Pancreas (tissue), 10 donors: ENCODE measurements around the gene VASN. TPM values are rescaled to one million over a fixed set of nuclear protein-coding genes. Genes with fewer than 3 reads are reported as not detected.

ENCODE experiments used
- ATAC-seq, 4 donors: fragments of 200-7000 bp; cut with Tn5 transposase; one replicate each; pipeline versions ENCODE4 v1.8.0 to v1.9.1; 2020; ENCODE audit warnings: mild to moderate bottlenecking in 4 of 4, moderate library complexity in 4 of 4
- DNase-seq, 6 donors: peaks; one replicate each; pipeline ENCODE4 v3.0.0-alpha.2; 2020
- FAIRE-seq: peaks from 2 replicates; lab custom pipeline; 2012; peaks lifted over from hg19 to GRCh38; lab: Jason Lieb, UNC
- H3K27ac ChIP-seq, 4 donors: fragments of 200-600 bp; sonication (generic); 1 replicate in 3 of 4; 2 replicates in 1 of 4; pipeline versions ENCODE4 v1.5.0 to v1.8.0; 2020
- H3K27me3 ChIP-seq, 4 donors: fragments of 200-600 bp; one replicate each; pipeline ENCODE4 v1.8.0; 2021
- H3K36me3 ChIP-seq, 3 donors: fragments of 200-600 bp; sonication (generic) in 1 of 3; one replicate each; pipeline versions ENCODE4 v1.5.0 to v1.8.0; 2020 to 2021
- H3K4me1 ChIP-seq, 3 donors: fragments of 200-600 bp; one replicate each; pipeline ENCODE4 v1.8.0; 2021
- H3K4me3 ChIP-seq, 4 donors: fragments of 200-600 bp; sonication (generic) in 2 of 4; one replicate each; pipeline versions ENCODE4 v1.5.0 to v1.8.0; 2020 to 2021
- H3K9me3 ChIP-seq, 4 donors: fragments of 200-600 bp; one replicate each; pipeline ENCODE4 v1.8.0; 2021
- WGBS, 2 donors: extraction: QIAGEN DNeasy Blood & Tissue Kit; methylation state at CpG; one replicate each; pipeline ENCODE4 v1.1.7; 2013; 5-methylcytosine and 5-hydroxymethylcytosine counted together
- intact Hi-C, 3 donors: fragments of 100-400 bp; cut with DNase I; formaldehyde crosslinking; loops; one replicate each; pipeline versions ENCODE4 v1.11.1 to v1.14.2; 2022
- polyA plus RNA-seq, 2 donors: library from polyadenylated mRNA; stranded (reverse); fragments of 200-250 nt; gene quantifications; one replicate each; pipeline ENCODE4 v1.2.3, GENCODE V29; 2013
- total RNA-seq, 6 donors: library from RNA; stranded (reverse); fragmentation: NEBNext Ultra II Directional in 4 of 6; extraction: Animal tissue kit (Norgen Biotek cat#: 25700) in 4 of 6; gene quantifications; one replicate each; pipeline versions ENCODE4 v1.2.1 to v1.2.4, GENCODE V29; 2021 to 2023
- TF ChIP-seq, protein P1 (sequence below), 4 donors: fragments of 200-600 bp; sonication (generic) in 3 of 4; IDR thresholded peaks; one replicate each; pipeline versions ENCODE4 v1.5.0 to v1.8.0; 2021; ENCODE audit warnings: antibody characterized with exemption in 4 of 4
- donor health status: healthy with polysubstance abuse.
- donor health status: DM: no; HTN: no; CAD: no; lungs with moderate emphysema.
- donor health status: DM: no; HTN: no; CAD: no.
- donor health status: control.
- donor health status: control.
- donor health status: Bipolar disorder and iron deficiency.
- donor health status: DM: yes; HTN: yes; CAD: no.
- donor health status: DM: no; HTN: no; CAD: no.
- donor health status: DM: no; HTN: no; CAD: no.
- donor health status: DM: yes; HTN: yes; CAD: no.

Gene VASN
- total and polyA plus RNA-seq, 8 donors: 3.1 to 14.8 (median 8.5) TPM

- Histone ChIP-seq H3K36me3 (peaks cover 0 to 13% (median 0%) of the 10 kb centered on the region in 3 donors), H3K4me3 (no peak overlapping the region), H3K4me1 (no peaks in the 10 kb centered on the region), H3K27ac (no peak overlapping the region), H3K27me3 (no peaks in the 10 kb centered on the region), H3K9me3 (no peaks in the 10 kb centered on the region)
- FAIRE-seq: no peak
- intact Hi-C loops: loop anchor here (10.0 kb wide), 2 partner anchors 123 to 203 kb away; no protein-coding TSS in a partner anchor
- WGBS, 2 donors: 89 to 93% methylated on average over 22 of the region's 22 CpGs
- TF ChIP-seq, protein P1, sequence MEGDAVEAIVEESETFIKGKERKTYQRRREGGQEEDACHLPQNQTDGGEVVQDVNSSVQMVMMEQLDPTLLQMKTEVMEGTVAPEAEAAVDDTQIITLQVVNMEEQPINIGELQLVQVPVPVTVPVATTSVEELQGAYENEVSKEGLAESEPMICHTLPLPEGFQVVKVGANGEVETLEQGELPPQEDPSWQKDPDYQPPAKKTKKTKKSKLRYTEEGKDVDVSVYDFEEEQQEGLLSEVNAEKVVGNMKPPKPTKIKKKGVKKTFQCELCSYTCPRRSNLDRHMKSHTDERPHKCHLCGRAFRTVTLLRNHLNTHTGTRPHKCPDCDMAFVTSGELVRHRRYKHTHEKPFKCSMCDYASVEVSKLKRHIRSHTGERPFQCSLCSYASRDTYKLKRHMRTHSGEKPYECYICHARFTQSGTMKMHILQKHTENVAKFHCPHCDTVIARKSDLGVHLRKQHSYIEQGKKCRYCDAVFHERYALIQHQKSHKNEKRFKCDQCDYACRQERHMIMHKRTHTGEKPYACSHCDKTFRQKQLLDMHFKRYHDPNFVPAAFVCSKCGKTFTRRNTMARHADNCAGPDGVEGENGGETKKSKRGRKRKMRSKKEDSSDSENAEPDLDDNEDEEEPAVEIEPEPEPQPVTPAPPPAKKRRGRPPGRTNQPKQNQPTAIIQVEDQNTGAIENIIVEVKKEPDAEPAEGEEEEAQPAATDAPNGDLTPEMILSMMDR (IDR thresholded peaks at IDR 0.05): no peak
- DNase-seq: peak in 1 of 6 donors; percentile 69
- no peak for ATAC-seq
Observed at GRCh38 chr16:4407543-4408322, 36.1 kb downstream of the VASN start.

DNA sequence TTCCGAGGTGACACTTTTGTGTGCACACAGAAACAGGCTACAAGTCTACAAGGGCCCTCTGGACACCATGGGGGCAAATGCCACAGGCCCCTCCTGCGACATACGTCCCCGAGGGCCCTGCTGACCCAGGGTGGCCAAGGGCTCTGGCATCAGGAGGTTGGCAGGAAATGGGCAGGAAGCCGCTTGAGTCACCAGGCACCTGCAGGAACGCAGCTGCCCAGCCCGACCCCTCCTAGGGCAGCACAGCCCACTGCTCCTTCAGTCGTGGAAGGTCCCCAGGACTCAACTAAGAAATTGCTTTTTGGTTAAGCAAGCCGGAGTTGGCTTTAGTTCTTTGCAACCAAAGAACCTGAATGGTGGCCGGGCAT is 36.7 kb downstream of the VASN start:
- Histone ChIP-seq H3K4me3 (no peak overlapping the region), H3K4me1 (no peaks in the 10 kb centered on the region), H3K36me3 (peaks cover 0 to 13% (median 0%) of the 10 kb centered on the region in 3 donors), H3K9me3 (no peaks in the 10 kb centered on the region), H3K27ac (no peak overlapping the region), H3K27me3 (no peaks in the 10 kb centered on the region)
- 91 to 92% methylated on average over 10 of the region's 10 CpGs for WGBS, 2 donors
- FAIRE-seq: no peak
- DNase-seq: no peak
- intact Hi-C loops: loop anchor here (10.0 kb wide), 2 partner anchors 124 to 204 kb away; no protein-coding TSS in a partner anchor
- no peak for ATAC-seq
- TF ChIP-seq, protein P1 (IDR thresholded peaks at IDR 0.05): no peak

GRCh38 chr16:4409081-4409932 is 37.7 kb downstream of the VASN start:
- 83 to 87% methylated on average over 19 of the region's 19 CpGs for WGBS, 2 donors
- ATAC-seq (peak in 2 of 4 donors; percentile 55 to 62), DNase-seq (no peak), FAIRE-seq (no peak)
- intact Hi-C loops: loop anchor here (10.0 kb wide), 2 partner anchors 125 to 205 kb away; no protein-coding TSS in a partner anchor
- H3K4me1 ChIP-seq: no peaks in the 10 kb centered on the region
- H3K9me3 ChIP-seq: no peaks in the 10 kb centered on the region
- no peaks in the 10 kb centered on the region for H3K27me3 ChIP-seq
- H3K27ac ChIP-seq: no peak overlapping the region
- TF ChIP-seq, protein P1 (IDR thresholded peaks at IDR 0.05): no peak
- H3K4me3 ChIP-seq: no peak overlapping the region
- H3K36me3 ChIP-seq: peaks cover 0 to 13% (median 0%) of the 10 kb centered on the region in 3 donors

GRCh38 chr16:4410335-4411075 is 38.9 kb downstream of the VASN start:
- FAIRE-seq (no peak), ATAC-seq (peak in 2 of 4 donors; percentile 10 to 22), DNase-seq (peak in 1 of 6 donors; percentile 32)
- intact Hi-C loops: no loop called here
- Histone ChIP-seq H3K36me3 (peaks cover 0 to 13% (median 0%) of the 10 kb centered on the region in 3 donors), H3K4me1 (peaks cover 0 to 4% (median 0%) of the 10 kb centered on the region in 3 donors), H3K27me3 (no peaks in the 10 kb centered on the region), H3K4me3 (no peak overlapping the region), H3K9me3 (no peaks in the 10 kb centered on the region), H3K27ac (no peak overlapping the region)
- WGBS, 2 donors: 61 to 67% methylated on average over 15 of the region's 15 CpGs
- TF ChIP-seq, protein P1 (IDR thresholded peaks at IDR 0.05): no peak
